AG09309 (cell line): ENCODE data around the gene MLXIP.

Source experiments
- DNase-seq: peaks from one replicate; pipeline ENCODE4 v3.0.0-alpha.2; 2010; ENCODE audit warnings: low read depth
- H3K4me3 ChIP-seq: 2 replicates; pipeline ENCODE4 v1.5.1; 2011; ENCODE audit warnings: mild to moderate bottlenecking, low read depth, low read length, moderate library complexity; ENCODE audit not compliant: control insufficient read depth
- TF ChIP-seq, protein P1 (sequence below): IDR thresholded peaks from 2 replicates; pipeline ENCODE4 v1.5.1; 2011; ENCODE audit warnings: mild to moderate bottlenecking, low read depth, low read length, inconsistent platforms; ENCODE audit not compliant: insufficient read depth, control insufficient read depth; ENCODE audit errors: missing control alignments

Gene MLXIP

DNA sequence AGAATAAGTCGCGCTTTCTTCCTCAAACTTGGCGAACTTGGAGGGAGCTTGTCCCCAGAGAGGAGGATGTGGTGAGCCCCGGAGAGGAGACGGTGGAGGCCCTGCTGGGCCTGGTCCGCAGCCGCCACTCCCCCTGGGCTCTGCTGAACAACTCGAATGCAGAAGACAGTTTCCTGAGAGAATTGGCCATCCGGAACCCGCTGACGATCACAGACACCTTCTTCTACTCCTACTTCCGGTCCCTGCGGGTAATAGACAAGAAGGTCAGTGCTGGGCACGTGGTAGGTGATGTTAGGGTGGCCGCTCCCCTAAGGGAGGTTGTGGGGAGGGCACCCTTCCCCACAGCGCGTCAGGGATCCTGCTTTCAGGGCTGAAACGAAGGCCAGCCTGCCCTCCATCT is 106.0 kb downstream of the MLXIP start:
- TF ChIP-seq, protein P1, sequence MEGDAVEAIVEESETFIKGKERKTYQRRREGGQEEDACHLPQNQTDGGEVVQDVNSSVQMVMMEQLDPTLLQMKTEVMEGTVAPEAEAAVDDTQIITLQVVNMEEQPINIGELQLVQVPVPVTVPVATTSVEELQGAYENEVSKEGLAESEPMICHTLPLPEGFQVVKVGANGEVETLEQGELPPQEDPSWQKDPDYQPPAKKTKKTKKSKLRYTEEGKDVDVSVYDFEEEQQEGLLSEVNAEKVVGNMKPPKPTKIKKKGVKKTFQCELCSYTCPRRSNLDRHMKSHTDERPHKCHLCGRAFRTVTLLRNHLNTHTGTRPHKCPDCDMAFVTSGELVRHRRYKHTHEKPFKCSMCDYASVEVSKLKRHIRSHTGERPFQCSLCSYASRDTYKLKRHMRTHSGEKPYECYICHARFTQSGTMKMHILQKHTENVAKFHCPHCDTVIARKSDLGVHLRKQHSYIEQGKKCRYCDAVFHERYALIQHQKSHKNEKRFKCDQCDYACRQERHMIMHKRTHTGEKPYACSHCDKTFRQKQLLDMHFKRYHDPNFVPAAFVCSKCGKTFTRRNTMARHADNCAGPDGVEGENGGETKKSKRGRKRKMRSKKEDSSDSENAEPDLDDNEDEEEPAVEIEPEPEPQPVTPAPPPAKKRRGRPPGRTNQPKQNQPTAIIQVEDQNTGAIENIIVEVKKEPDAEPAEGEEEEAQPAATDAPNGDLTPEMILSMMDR = no peak
- no peak for DNase-seq
- H3K4me3 ChIP-seq = no peak overlapping the region

DNA sequence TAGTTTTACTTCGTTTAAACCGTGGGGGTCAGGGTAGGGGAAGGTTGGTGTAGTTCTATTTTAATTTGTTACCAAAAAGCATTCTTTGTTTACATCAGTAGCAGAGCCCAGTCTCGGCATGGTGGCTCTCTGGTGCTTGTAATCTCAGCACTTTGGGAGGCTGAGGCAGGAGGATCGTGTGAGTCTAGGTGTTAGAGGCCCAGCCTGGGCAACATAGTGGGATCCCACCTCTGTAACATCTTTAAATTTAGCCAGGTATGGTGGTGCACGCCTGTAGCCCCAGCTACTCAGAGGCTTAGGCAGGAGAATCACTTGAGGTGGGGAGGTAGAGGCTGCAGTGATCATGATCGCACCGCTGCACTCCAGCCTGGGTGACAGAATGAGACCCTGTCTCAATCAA is 106.5 kb downstream of the MLXIP start:
- TF ChIP-seq, protein P1 = no peak
- no peak overlapping the region for H3K4me3 ChIP-seq
- DNase-seq = no peak

DNA sequence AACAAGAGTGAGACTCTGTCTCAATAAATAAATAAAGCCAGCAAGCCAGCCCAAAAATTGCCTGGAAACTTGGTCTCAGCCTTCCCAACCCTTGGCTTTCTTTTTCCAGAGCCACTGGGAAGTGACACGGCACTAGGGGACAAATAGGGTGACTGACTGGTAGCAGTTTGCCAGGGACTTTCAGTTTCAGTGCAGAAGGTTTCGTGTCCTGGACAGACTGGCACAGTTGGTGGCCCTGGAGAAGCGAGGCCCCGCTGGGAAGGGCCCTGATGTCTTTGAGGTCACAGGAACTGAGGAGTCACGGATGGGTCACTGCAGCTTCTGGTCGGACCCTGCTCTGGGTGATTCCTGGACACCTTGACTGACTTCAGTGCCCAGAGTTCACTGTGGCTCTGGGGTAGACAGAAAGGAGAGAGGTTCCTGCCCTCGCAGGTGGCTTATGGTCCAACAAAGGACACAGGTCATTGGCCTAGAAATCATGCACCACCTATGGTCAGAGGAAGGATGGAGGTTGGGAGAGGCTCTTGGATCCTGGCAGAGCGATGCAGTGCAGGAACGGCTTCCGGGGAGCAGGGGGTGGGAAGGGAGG is 107.0 kb downstream of the MLXIP start:
- H3K4me3 ChIP-seq = no peak overlapping the region
- TF ChIP-seq, protein P1 = no peak
- no peak for DNase-seq

DNA sequence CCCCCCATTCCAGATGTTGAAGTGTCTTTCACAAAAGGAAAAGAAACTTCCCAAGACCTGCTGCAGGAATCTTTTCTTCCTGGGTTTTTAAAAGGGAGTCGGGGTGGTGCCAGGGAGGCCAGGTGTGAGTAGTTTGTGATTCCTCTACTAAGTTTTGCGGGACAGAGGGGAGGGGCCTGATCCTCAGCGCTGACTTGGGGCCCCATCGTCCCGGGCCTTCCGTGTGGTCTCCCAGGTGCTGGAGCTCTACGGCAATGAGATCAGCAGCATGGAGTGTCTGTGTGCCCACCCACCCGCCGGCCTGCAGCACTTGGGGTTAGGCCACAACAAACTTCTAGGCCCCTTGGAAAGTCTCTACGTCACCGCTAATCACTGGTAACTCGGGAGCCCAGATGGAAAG is 108.9 kb downstream of the MLXIP start:
- no peak for DNase-seq
- no peak overlapping the region for H3K4me3 ChIP-seq

DNA sequence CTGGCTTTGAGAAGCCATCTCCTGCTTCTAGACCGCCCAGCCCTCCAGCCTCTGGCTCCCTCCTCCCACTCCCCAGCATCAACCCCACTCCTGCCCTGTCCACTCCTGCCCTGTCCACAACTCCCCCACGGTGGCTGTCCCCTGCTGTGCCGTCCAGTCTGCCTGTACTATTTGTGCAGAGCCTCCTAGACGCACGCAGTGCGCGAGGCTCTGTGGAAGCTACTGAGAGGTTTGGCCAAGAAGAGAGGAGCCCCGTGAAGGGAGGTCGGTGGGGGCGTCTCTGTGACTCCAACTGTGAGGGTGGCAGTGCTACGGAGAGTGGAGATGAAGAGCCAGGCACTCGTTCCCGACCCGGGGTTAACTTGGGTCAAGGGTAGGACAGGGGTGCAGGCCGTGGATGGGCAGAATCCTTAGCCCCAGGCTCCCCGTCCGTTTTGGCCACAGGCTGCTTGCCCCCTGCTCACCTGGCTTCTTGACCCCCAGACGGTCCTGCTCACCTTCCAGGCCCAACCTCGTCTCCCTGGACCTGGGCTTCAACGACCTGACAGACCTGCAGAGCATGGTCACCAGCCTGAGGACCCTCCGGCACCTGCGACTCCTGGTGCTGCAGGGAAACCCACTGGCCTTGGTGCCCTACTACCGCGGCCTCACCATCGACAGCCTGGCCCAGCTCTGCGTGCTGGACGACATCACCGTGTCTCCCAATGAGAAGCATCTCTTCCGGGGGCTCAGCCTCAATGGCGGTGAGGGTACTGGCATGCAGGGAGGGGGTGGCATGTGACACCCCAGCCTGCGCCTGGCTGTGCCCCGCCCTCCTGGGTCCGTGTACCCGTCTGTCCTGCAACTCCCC is 111.3 kb downstream of the MLXIP start:
- H3K4me3 ChIP-seq = no peak overlapping the region
- DNase-seq = no peak
- TF ChIP-seq, protein P1 = no peak

More for the DNA sequence above, 108.9 kb downstream of the MLXIP start:
- TF ChIP-seq, protein P1 = no peak

DNA sequence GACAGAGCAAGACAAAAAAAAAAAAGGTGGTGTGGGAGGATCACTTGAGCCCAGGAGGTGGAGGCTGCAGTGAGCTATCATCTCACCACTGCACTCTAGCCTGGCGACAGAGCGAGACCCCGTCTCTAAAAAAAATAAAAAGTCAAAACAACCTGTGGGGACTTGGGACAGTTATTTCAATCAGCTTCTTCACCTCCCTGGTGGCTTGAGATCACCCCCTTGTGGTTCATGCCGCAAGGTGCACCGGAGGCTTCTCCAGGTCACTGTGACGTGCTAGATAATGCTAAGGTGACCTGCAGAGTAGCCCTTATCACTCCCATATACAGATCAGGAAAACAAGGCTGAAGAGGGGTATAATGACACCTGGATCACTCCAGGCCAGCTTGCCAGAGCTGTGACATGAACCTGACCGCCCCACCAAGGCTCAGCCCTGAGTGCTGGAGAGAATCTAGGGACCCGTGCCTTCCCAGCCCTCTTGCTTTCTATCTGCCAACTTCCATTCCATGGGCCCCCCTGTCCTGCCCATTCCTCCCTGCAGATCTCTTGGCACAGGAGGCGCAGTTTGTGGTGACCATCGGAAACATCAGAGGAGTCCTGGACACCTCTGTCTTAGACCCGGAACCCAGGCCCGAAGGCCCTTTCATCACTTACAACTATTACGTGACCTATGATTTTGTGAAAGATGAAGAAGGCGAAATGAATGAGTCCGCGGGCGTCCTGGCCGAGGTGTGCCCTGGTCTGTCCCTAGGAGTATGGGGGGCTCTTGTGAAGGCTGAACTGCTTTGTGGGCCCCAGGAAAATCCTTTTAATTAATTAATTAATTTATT is 112.5 kb downstream of the MLXIP start:
- TF ChIP-seq, protein P1 = peak; percentile 86
- DNase-seq = no peak
- no peak overlapping the region for H3K4me3 ChIP-seq
